Glutamatergic neuron (in vitro differentiated cells): ENCODE measurements around the gene LEMD2. TPM values are rescaled to one million over a fixed set of nuclear protein-coding genes. Genes with fewer than 3 reads are reported as not detected.
"Not testable (repeated sequence)": the region's sequence is repeated elsewhere in the genome, so short reads cannot be mapped to it uniquely, and the experiment has no call there.

Experiments used
- DNase-seq: peaks from one replicate; pipeline ENCODE4 v3.0.0; 2022
- H3K27ac Mint-ChIP-seq: one replicate; pipeline ENCODE4 v1.8.0; 2020; ENCODE audit warnings: mild to moderate bottlenecking, mixed read lengths, inconsistent platforms; ENCODE audit not compliant: unreplicated experiment
- H3K27me3 Mint-ChIP-seq: one replicate; pipeline ENCODE4 v1.8.0; 2020; ENCODE audit warnings: mild to moderate bottlenecking, moderate library complexity, mixed read lengths, inconsistent platforms; ENCODE audit not compliant: unreplicated experiment
- H3K36me3 Mint-ChIP-seq: one replicate; pipeline ENCODE4 v1.8.0; 2020; ENCODE audit warnings: mild to moderate bottlenecking, mixed read lengths, inconsistent platforms; ENCODE audit not compliant: unreplicated experiment
- H3K4me1 Mint-ChIP-seq: one replicate; pipeline ENCODE4 v1.8.0; 2020; ENCODE audit warnings: mild to moderate bottlenecking, low read depth, mixed read lengths, inconsistent platforms; ENCODE audit not compliant: unreplicated experiment
- H3K4me3 Mint-ChIP-seq: one replicate; pipeline ENCODE4 v1.8.0; 2020; ENCODE audit warnings: mild to moderate bottlenecking, mixed read lengths, inconsistent platforms; ENCODE audit not compliant: unreplicated experiment
- H3K9me3 Mint-ChIP-seq: one replicate; pipeline ENCODE4 v1.8.0; 2020; ENCODE audit warnings: mild to moderate bottlenecking, moderate library complexity, mixed read lengths, inconsistent platforms; ENCODE audit not compliant: unreplicated experiment
- total RNA-seq: library from RNA; stranded (reverse); fragmentation: NEBNext Ultra II Directional; extraction: Animal tissue kit (Norgen Biotek cat#: 25700); gene quantifications from one replicate; pipeline ENCODE4 v1.2.1, GENCODE V29; 2021; ENCODE audit not compliant: unreplicated experiment
- TF ChIP-seq, protein P1 (sequence below): fragments of 200-600 bp; sonication (generic); IDR thresholded peaks from one replicate; pipeline ENCODE4 v1.5.0; 2021; ENCODE audit not compliant: partially characterized antibody, unreplicated experiment

LEMD2 gene
- total RNA-seq, 1 donor from 2014 or later = 82.4 TPM

DNA sequence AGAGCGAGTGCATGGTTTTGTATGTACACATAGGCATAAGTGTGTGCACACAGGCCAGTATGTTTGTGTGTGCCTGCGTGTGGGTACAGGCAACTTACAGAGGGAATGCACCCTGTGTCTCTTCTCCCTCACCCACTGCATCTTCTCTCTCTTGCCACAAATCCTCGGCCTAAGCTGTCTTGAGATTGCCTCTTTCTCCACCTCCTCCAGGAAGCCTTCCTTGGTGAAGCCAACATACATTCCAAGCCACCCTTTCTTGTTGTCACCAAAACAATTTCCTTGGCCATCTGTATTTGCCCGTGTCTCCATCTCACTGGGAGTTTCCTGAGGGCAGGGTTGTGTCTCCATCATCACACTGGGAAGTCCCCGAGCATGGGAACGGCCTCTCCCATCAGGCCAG, 44.7 kb upstream of the LEMD2 start:
- H3K36me3 Mint-ChIP-seq = peaks cover 16% of the 10 kb centered on the region
- H3K4me3 Mint-ChIP-seq = peak overlapping the region; percentile 42
- no peak for DNase-seq
- H3K27ac Mint-ChIP-seq = no peak overlapping the region
- TF ChIP-seq, protein P1, sequence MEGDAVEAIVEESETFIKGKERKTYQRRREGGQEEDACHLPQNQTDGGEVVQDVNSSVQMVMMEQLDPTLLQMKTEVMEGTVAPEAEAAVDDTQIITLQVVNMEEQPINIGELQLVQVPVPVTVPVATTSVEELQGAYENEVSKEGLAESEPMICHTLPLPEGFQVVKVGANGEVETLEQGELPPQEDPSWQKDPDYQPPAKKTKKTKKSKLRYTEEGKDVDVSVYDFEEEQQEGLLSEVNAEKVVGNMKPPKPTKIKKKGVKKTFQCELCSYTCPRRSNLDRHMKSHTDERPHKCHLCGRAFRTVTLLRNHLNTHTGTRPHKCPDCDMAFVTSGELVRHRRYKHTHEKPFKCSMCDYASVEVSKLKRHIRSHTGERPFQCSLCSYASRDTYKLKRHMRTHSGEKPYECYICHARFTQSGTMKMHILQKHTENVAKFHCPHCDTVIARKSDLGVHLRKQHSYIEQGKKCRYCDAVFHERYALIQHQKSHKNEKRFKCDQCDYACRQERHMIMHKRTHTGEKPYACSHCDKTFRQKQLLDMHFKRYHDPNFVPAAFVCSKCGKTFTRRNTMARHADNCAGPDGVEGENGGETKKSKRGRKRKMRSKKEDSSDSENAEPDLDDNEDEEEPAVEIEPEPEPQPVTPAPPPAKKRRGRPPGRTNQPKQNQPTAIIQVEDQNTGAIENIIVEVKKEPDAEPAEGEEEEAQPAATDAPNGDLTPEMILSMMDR = no peak
- H3K4me1 Mint-ChIP-seq = peaks cover 28% of the 10 kb centered on the region
- peaks cover 11% of the 10 kb centered on the region for H3K9me3 Mint-ChIP-seq
- H3K27me3 Mint-ChIP-seq = peaks cover 7% of the 10 kb centered on the region

DNA sequence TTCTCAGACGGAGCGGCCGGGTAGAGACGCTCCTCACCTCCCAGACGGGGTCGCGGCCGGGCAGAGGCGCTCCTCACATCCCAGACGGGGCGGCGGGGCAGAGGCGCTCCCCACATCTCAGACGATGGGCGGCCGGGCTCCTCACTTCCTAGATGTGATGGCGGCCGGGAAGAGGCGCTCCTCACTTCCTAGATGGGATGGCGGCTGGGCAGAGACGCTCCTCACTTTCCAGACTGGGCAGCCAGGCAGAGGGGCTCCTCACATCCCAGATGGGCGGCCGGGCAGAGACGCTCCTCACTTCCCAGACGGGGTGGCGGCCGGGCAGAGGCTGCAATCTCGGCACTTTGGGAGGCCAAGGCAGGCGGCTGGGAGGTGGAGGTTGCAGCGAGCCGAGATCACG, 43.9 kb upstream of the LEMD2 start:
- Mint-ChIP-seq H3K4me1 (peaks cover 29% of the 10 kb centered on the region), H3K27me3 (peaks cover 12% of the 10 kb centered on the region), H3K36me3 (peaks cover 16% of the 10 kb centered on the region), H3K9me3 (peaks cover 14% of the 10 kb centered on the region)
- H3K27ac Mint-ChIP-seq, H3K4me3 Mint-ChIP-seq, DNase-seq: not testable (repeated sequence)

DNA sequence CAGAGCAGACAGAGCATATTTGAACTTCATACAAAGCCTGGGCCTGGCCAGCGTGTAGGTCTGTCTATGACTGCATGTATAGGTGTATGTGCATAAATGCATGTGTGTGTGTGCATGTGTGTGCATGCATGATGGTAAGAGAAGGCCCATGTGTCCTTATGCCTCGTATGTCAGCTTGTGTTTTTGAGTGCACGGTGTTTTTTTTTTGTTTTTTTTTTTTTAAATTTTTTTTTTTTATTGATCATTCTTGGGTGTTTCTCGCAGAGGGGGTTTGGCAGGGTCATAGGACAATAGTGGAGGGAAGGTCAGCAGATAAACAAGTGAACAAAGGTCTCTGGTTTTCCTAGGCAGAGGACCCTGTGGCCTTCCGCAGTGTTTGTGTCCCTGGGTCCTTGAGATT, 42.8 kb upstream of the LEMD2 start:
- not testable (repeated sequence) for H3K4me3 Mint-ChIP-seq, H3K36me3 Mint-ChIP-seq, H3K27ac Mint-ChIP-seq, DNase-seq
- Mint-ChIP-seq H3K9me3 (peaks cover 14% of the 10 kb centered on the region), H3K27me3 (peaks cover 12% of the 10 kb centered on the region), H3K4me1 (peaks cover 29% of the 10 kb centered on the region)

DNA sequence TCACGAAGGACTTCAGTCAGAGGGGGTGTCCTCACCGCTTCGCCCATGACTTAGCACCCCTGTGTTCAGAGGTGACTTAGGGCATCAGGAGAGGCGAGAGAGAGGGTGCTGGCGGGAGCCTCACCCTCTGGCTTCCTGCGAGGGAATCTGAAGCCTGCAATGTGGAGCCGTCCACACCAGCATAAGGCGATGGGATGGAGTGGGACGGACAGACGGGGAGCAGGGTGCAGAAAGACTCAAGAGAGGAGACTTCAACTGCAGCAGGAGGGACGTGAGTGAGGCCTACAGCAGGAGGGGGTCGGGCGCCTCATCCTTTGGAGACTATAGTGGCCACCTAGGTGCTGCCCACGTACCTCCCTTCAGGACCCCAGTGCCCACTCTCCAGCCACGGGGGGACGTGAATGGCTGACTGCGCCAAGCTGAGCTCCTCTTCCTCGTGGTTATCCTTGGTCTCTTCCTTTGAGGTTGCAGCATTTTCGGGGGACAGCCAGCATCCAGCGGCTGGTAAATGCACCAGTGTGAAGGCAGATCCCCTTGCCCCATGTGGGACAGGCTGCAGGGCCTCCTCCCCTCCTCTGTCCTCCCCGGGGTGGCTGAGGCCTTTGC, 41.8 kb upstream of the LEMD2 start:
- peak overlapping the region; percentile 15 for H3K4me3 Mint-ChIP-seq
- peaks cover 29% of the 10 kb centered on the region for H3K4me1 Mint-ChIP-seq
- peaks cover 14% of the 10 kb centered on the region for H3K9me3 Mint-ChIP-seq
- H3K27ac Mint-ChIP-seq = peak overlapping the region; percentile 84
- peaks cover 6% of the 10 kb centered on the region for H3K36me3 Mint-ChIP-seq
- H3K27me3 Mint-ChIP-seq = peaks cover 13% of the 10 kb centered on the region
- TF ChIP-seq, protein P1 = no peak
- DNase-seq = no peak

DNA sequence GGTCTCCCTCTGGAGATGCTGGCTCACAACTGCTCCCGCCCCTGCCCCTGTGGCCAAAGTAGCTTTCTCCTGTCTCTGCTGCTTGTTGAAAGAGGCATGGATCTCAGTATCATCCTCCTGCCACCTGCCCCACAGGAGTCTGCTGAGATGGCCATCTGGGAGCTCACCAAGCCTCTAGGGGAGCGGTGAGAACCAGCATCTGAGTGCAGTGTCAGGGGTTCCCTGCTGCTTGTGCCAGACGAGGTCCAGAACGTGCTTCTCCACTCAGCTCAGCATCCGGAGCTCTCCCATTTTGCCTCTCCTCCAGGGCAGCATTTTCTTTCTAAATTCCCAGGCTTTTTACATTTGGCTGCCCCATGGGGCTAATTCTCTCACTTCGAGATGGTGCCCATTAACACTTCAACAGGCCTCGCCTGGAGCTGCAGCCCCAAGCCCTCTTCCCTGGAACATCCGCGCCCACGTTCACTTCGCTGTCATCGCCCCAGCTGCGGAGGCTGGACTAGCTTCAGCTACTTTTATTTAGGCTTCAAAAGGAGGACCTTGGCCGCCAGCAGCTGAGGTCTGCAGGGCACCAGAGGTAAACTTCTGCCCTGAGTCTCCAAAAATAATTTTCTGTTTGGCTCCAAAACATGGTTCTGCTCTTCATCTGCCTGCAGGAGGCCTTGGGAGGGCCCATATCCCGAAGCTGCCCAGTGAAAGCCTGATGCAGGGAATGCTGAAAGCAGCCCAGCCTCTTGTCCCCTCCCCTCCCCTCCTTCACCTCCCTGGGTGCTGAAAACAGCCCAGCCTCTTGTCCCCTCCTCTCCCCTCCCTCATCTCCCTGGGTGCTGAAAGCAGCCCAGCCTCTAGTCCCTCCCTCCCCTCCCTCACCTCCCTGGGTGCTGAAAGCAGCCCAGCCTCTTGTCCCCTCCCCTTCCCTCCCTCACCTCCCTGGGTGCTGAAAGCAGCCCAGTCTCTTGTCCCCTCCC, 40.1 kb upstream of the LEMD2 start:
- H3K4me3 Mint-ChIP-seq = peak overlapping the region; percentile 44
- peaks cover 6% of the 10 kb centered on the region for H3K36me3 Mint-ChIP-seq
- H3K27me3 Mint-ChIP-seq = peaks cover 15% of the 10 kb centered on the region
- H3K4me1 Mint-ChIP-seq = peaks cover 35% of the 10 kb centered on the region
- TF ChIP-seq, protein P1 = no peak
- H3K9me3 Mint-ChIP-seq = peaks cover 15% of the 10 kb centered on the region
- peak; percentile 49 for DNase-seq
- peak overlapping the region; percentile 84 for H3K27ac Mint-ChIP-seq

DNA sequence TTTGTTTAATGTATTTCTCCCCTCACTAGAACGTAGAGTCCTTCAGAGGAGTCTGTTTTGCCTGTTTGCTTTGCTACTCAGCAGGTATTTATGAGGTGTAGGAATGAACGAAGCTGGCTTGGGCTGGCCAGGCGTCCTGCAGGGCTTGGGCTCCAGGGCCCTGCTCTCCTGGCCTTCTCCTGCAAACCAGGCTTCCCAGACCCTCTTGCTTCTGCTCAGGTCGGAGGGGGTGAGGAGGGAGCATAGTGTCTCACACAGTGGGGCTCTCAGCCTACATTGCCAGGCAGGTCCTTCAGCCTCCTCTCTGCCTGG, 39.5 kb upstream of the LEMD2 start:
- DNase-seq = no peak
- TF ChIP-seq, protein P1 = no peak
- Mint-ChIP-seq H3K27me3 (peaks cover 15% of the 10 kb centered on the region), H3K4me3 (peak overlapping the region; percentile 44), H3K4me1 (peaks cover 35% of the 10 kb centered on the region), H3K36me3 (peaks cover under 1% of the 10 kb centered on the region), H3K9me3 (peaks cover 14% of the 10 kb centered on the region), H3K27ac (peak overlapping the region; percentile 84)
